LNCaP clone FGC (cell line): ENCODE results near the gene BSCL2.
"Not testable (repeated sequence)": the region's sequence is repeated elsewhere in the genome, so short reads cannot be mapped to it uniquely, and the experiment has no call there.

ENCODE experiments used
- DNase-seq: peaks from one replicate; pipeline ENCODE4 v3.0.0-alpha.2; 2011; ENCODE audit warnings: low read depth
- H3K4me3 ChIP-seq: 2 replicates; pipeline ENCODE4 v1.5.1; 2011; ENCODE audit warnings: mild to moderate bottlenecking, low read depth, low read length, control low read depth
- CTCF ChIP-seq: IDR thresholded peaks from 2 replicates; pipeline ENCODE4 v1.5.1; 2012; ENCODE audit warnings: mild to moderate bottlenecking; ENCODE audit not compliant: control insufficient read depth, insufficient read depth; ENCODE audit errors: extremely low read depth

BSCL2 gene

GRCh38 chr11:62702246-62702645 is 5.0 kb downstream of the BSCL2 start:
- no peak overlapping the region for H3K4me3 ChIP-seq
- TF ChIP-seq CTCF, result no peak
- DNase-seq, result no peak

GRCh38 chr11:62694455-62695167 is 12.6 kb downstream of the BSCL2 start:
- peak; percentile 73 for TF ChIP-seq CTCF
- no peak overlapping the region for H3K4me3 ChIP-seq
- DNase-seq, result no peak

- not testable (repeated sequence) for H3K4me3 ChIP-seq, DNase-seq
Observed at GRCh38 chr11:62693624-62694023, 13.6 kb downstream of the BSCL2 start.

- no peak for TF ChIP-seq CTCF
- no peak for DNase-seq
- H3K4me3 ChIP-seq, result no peak within 1 kb of the TSS
Observed at GRCh38 chr11:62689421-62690183, 17.6 kb downstream of the BSCL2 start, which contains the start of gene LRRN4CL. Gene LRRN4CL, minus strand, starts transcription at chr11:62689530. Its CDS starts 1,022 bp downstream, at chr11:62688508.

- no peak for DNase-seq
- no peak for TF ChIP-seq CTCF
- H3K4me3 ChIP-seq, result no peak overlapping the region
Observed at GRCh38 chr11:62688491-62688890, 18.7 kb downstream of the BSCL2 start.

GRCh38 chr11:62687508-62688396 is 19.5 kb downstream of the BSCL2 start:
- no peak for TF ChIP-seq CTCF
- H3K4me3 ChIP-seq, result no peak overlapping the region
- no peak for DNase-seq

GRCh38 chr11:62682518-62682917 is 24.7 kb downstream of the BSCL2 start:
- no peak for TF ChIP-seq CTCF
- no peak for DNase-seq
- no peak overlapping the region for H3K4me3 ChIP-seq
